GM23338 (cell line): ENCODE results near the gene SOCS2. TPM values are rescaled to one million over a fixed set of nuclear protein-coding genes. Genes with fewer than 3 reads are reported as not detected.

ENCODE experiments used
- ATAC-seq: fragments of 200-7000 bp; cut with Tn5 transposase; 3 replicates; pipeline ENCODE4 v1.9.1; 2020
- DNase-seq: peaks from one replicate; pipeline ENCODE4 v3.0.0-alpha.2; 2015; ENCODE audit warnings: low spot score
- H2AFZ ChIP-seq: fragments of 200-600 bp; sonication (generic); 2 replicates; pipeline ENCODE4 v1.8.0; 2016; ENCODE audit warnings: antibody characterized with exemption, mild to moderate bottlenecking, moderate library complexity
- H3F3A ChIP-seq: fragments of 200-600 bp; sonication (generic); replicated peaks from 2 replicates; pipeline ENCODE4 v1.8.0; 2017; ENCODE audit warnings: antibody characterized with exemption, mixed run types, low read depth
- H3K27ac ChIP-seq: fragments of 200-600 bp; sonication (generic); 2 replicates; pipeline ENCODE4 v1.6.1; 2016; ENCODE audit warnings: low read depth
- H3K27me3 ChIP-seq: fragments of 200-600 bp; sonication (generic); 2 replicates; pipeline ENCODE4 v1.8.0; 2016; ENCODE audit warnings: mild to moderate bottlenecking, mixed run types, moderate library complexity; ENCODE audit not compliant: insufficient read depth
- H3K36me3 ChIP-seq: fragments of 200-600 bp; sonication (generic); 2 replicates; pipeline ENCODE4 v1.8.0; 2016; ENCODE audit warnings: mild to moderate bottlenecking; ENCODE audit not compliant: insufficient read depth
- H3K4me1 ChIP-seq: fragments of 200-600 bp; sonication (generic); 2 replicates; pipeline ENCODE4 v1.8.0; 2016; ENCODE audit warnings: mild to moderate bottlenecking, moderate library complexity; ENCODE audit not compliant: insufficient read depth
- H3K4me2 ChIP-seq: fragments of 200-600 bp; sonication (generic); 2 replicates; pipeline ENCODE4 v1.7.1; 2017; ENCODE audit warnings: mixed run types
- H3K4me3 ChIP-seq: fragments of 200-600 bp; sonication (generic); 2 replicates; pipeline ENCODE4 v1.6.1; 2016; ENCODE audit warnings: mixed run types
- H3K79me2 ChIP-seq: fragments of 200-600 bp; sonication (generic); replicated peaks from 2 replicates; pipeline ENCODE4 v1.8.0; 2017; ENCODE audit warnings: mild to moderate bottlenecking; ENCODE audit not compliant: insufficient read depth
- H3K9me2 ChIP-seq: fragments of 200-600 bp; sonication (generic); 2 replicates; pipeline ENCODE4 v1.8.0; 2017; ENCODE audit not compliant: insufficient read depth
- H4K20me1 ChIP-seq: fragments of 200-600 bp; sonication (generic); replicated peaks from 2 replicates; pipeline ENCODE4 v1.8.0; 2017; ENCODE audit warnings: mild to moderate bottlenecking; ENCODE audit not compliant: insufficient read depth
- H3K27ac Mint-ChIP-seq: 2 replicates; pipeline ENCODE4 v1.8.0; 2020; ENCODE audit warnings: inconsistent platforms, mild to moderate bottlenecking, moderate library complexity, mixed read lengths
- H3K27me3 Mint-ChIP-seq: 3 replicates; pipeline ENCODE4 v1.8.0; 2022; ENCODE audit warnings: low read depth, mild to moderate bottlenecking, moderate library complexity, mixed read lengths, inconsistent platforms; ENCODE audit not compliant: insufficient read depth, poor library complexity
- H3K36me3 Mint-ChIP-seq: 3 replicates; pipeline ENCODE4 v1.8.0; 2021; ENCODE audit warnings: low read depth, mild to moderate bottlenecking, inconsistent platforms, moderate library complexity, mixed read lengths
- H3K4me1 Mint-ChIP-seq: 3 replicates; pipeline ENCODE4 v1.8.0; 2020; ENCODE audit warnings: mild to moderate bottlenecking, inconsistent platforms, mixed read lengths
- H3K4me3 Mint-ChIP-seq: 3 replicates; pipeline ENCODE4 v1.8.0; 2021; ENCODE audit warnings: moderate library complexity, mild to moderate bottlenecking, inconsistent platforms, mixed read lengths
- H3K9me3 Mint-ChIP-seq: 3 replicates; pipeline ENCODE4 v1.8.0; 2020; ENCODE audit warnings: moderate library complexity, mild to moderate bottlenecking, inconsistent platforms, mixed read lengths
- CREB1 ChIP-seq: fragments of 250-450 bp; sonication (Bioruptor Pico); IDR thresholded peaks from 2 replicates; pipeline ENCODE4 v1.5.0; 2020; ENCODE audit warnings: low read depth, mild to moderate bottlenecking, moderate library complexity
- EZH2 ChIP-seq: fragments of 200-600 bp; sonication (generic); IDR thresholded peaks from one replicate; pipeline ENCODE4 v1.8.0; 2017; ENCODE audit warnings: antibody characterized with exemption, mild to moderate bottlenecking, low read depth; ENCODE audit not compliant: unreplicated experiment
- EZH2phosphoT487 ChIP-seq: fragments of 200-600 bp; sonication (generic); IDR thresholded peaks from one replicate; pipeline ENCODE4 v1.8.1; 2018; ENCODE audit warnings: antibody characterized with exemption; ENCODE audit not compliant: unreplicated experiment
- JUNB ChIP-seq: IDR thresholded peaks from one replicate; pipeline ENCODE4 v1.6.1; 2016; ENCODE audit warnings: antibody characterized with exemption; ENCODE audit not compliant: unreplicated experiment
- NANOG ChIP-seq: IDR thresholded peaks from 2 replicates; pipeline ENCODE4 v1.6.1; 2016; ENCODE audit warnings: antibody characterized with exemption, borderline replicate concordance
- POLR2AphosphoS5 ChIP-seq: IDR thresholded peaks from 2 replicates; pipeline ENCODE4 v1.6.1; 2016; ENCODE audit warnings: antibody characterized with exemption, low read depth
- STAT1 ChIP-seq: IDR thresholded peaks from one replicate; pipeline ENCODE4 v1.6.1; 2016; ENCODE audit warnings: antibody characterized with exemption; ENCODE audit not compliant: unreplicated experiment
- ZNF114 ChIP-seq: fragments of 250-450 bp; sonication (Bioruptor Pico); IDR thresholded peaks from 2 replicates; pipeline ENCODE4 v1.5.0; 2020; ENCODE audit warnings: mild to moderate bottlenecking, moderate library complexity
- ZNF331 ChIP-seq: fragments of 250-450 bp; sonication (Bioruptor Pico); IDR thresholded peaks from 2 replicates; pipeline ENCODE4 v1.5.0; 2020; ENCODE audit warnings: low read depth, mild to moderate bottlenecking, moderate library complexity
- polyA plus RNA-seq: library from polyadenylated mRNA; unstranded; fragments of >200 nt; fragmentation: Nextera tagmentation; extraction: Ambion mirVana; gene quantifications from 2 replicates; pipeline ENCODE4 v1.2.1, GENCODE V29; 2016
- total RNA-seq: library from RNA; depleted of rRNA; stranded (reverse); fragments of >200 nt; shearing (Covaris generic); gene quantifications from 2 replicates; pipeline ENCODE4 v1.2.3, GENCODE V29; 2014
- TF ChIP-seq, protein P1 (sequence below): IDR thresholded peaks from one replicate; pipeline ENCODE4 v1.6.1; 2018; ENCODE audit warnings: antibody characterized with exemption; ENCODE audit not compliant: unreplicated experiment
- TF ChIP-seq, protein P2 (sequence below): fragments of 250-450 bp; sonication (Bioruptor Pico); IDR thresholded peaks from 2 replicates; pipeline ENCODE4 v1.5.0; 2020; ENCODE audit warnings: mild to moderate bottlenecking, moderate library complexity
- TF ChIP-seq, protein P3 (sequence below): IDR thresholded peaks from 2 replicates; pipeline ENCODE4 v1.6.1; 2016; ENCODE audit warnings: antibody characterized with exemption
- TF ChIP-seq, protein P4 (sequence below), 2 experiments: fragments of 200-600 bp in 1 of 2; sonication (generic) in 1 of 2; conservative IDR thresholded peaks; 2 replicates each; pipeline versions ENCODE4 v1.5.1 to v1.6.1; 2016 to 2017; ENCODE audit warnings: antibody characterized with exemption in 2 of 2, low read depth in 2 of 2, mild to moderate bottlenecking in 2 of 2, moderate library complexity in 1 of 2

Gene SOCS2
- total and polyA plus RNA-seq, 2 experiments from 2014 or later, result 15.5 to 32.4 TPM

DNA sequence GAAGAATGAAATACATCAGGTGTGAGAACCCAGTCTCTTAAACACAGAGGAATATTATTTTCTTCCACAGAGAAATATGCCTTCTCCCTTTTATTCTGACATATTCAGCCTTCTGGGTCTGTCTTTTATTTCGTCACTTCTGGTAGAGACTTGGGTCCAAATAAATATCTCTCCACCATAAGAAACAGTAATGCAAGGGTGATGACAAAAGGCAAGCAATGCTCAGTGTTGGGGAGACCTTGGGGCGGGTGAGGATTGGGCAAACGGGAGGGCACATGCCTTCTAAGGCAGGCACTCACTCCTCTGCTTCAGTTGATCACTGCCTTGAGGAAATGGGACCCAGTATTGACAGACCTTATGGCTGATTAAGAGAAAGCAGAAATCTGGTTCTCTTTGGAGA is 6.7 kb upstream of the SOCS2 start:
- Mint-ChIP-seq H3K27ac (no peak overlapping the region), H3K27me3 (peaks cover 3% of the 10 kb centered on the region), H3K4me1 (peaks cover 2% of the 10 kb centered on the region; the same call in 1 of the 3 replicates), H3K4me3 (no peak overlapping the region), H3K36me3 (peaks cover 18% of the 10 kb centered on the region; the same call in 2 of the 3 replicates), H3K9me3 (peaks cover 4% of the 10 kb centered on the region)
- TF ChIP-seq ZNF114 (CRISPR knock-in tag) (no peak), CREB1 (no peak), POLR2AphosphoS5 (no peak), JUNB (no peak), EZH2phosphoT487 (no peak), ZNF331 (no peak), EZH2 (no peak), STAT1 (no peak), NANOG (no peak)
- TF ChIP-seq, protein P1, sequence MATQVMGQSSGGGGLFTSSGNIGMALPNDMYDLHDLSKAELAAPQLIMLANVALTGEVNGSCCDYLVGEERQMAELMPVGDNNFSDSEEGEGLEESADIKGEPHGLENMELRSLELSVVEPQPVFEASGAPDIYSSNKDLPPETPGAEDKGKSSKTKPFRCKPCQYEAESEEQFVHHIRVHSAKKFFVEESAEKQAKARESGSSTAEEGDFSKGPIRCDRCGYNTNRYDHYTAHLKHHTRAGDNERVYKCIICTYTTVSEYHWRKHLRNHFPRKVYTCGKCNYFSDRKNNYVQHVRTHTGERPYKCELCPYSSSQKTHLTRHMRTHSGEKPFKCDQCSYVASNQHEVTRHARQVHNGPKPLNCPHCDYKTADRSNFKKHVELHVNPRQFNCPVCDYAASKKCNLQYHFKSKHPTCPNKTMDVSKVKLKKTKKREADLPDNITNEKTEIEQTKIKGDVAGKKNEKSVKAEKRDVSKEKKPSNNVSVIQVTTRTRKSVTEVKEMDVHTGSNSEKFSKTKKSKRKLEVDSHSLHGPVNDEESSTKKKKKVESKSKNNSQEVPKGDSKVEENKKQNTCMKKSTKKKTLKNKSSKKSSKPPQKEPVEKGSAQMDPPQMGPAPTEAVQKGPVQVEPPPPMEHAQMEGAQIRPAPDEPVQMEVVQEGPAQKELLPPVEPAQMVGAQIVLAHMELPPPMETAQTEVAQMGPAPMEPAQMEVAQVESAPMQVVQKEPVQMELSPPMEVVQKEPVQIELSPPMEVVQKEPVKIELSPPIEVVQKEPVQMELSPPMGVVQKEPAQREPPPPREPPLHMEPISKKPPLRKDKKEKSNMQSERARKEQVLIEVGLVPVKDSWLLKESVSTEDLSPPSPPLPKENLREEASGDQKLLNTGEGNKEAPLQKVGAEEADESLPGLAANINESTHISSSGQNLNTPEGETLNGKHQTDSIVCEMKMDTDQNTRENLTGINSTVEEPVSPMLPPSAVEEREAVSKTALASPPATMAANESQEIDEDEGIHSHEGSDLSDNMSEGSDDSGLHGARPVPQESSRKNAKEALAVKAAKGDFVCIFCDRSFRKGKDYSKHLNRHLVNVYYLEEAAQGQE, result no peak
- TF ChIP-seq, protein P2, sequence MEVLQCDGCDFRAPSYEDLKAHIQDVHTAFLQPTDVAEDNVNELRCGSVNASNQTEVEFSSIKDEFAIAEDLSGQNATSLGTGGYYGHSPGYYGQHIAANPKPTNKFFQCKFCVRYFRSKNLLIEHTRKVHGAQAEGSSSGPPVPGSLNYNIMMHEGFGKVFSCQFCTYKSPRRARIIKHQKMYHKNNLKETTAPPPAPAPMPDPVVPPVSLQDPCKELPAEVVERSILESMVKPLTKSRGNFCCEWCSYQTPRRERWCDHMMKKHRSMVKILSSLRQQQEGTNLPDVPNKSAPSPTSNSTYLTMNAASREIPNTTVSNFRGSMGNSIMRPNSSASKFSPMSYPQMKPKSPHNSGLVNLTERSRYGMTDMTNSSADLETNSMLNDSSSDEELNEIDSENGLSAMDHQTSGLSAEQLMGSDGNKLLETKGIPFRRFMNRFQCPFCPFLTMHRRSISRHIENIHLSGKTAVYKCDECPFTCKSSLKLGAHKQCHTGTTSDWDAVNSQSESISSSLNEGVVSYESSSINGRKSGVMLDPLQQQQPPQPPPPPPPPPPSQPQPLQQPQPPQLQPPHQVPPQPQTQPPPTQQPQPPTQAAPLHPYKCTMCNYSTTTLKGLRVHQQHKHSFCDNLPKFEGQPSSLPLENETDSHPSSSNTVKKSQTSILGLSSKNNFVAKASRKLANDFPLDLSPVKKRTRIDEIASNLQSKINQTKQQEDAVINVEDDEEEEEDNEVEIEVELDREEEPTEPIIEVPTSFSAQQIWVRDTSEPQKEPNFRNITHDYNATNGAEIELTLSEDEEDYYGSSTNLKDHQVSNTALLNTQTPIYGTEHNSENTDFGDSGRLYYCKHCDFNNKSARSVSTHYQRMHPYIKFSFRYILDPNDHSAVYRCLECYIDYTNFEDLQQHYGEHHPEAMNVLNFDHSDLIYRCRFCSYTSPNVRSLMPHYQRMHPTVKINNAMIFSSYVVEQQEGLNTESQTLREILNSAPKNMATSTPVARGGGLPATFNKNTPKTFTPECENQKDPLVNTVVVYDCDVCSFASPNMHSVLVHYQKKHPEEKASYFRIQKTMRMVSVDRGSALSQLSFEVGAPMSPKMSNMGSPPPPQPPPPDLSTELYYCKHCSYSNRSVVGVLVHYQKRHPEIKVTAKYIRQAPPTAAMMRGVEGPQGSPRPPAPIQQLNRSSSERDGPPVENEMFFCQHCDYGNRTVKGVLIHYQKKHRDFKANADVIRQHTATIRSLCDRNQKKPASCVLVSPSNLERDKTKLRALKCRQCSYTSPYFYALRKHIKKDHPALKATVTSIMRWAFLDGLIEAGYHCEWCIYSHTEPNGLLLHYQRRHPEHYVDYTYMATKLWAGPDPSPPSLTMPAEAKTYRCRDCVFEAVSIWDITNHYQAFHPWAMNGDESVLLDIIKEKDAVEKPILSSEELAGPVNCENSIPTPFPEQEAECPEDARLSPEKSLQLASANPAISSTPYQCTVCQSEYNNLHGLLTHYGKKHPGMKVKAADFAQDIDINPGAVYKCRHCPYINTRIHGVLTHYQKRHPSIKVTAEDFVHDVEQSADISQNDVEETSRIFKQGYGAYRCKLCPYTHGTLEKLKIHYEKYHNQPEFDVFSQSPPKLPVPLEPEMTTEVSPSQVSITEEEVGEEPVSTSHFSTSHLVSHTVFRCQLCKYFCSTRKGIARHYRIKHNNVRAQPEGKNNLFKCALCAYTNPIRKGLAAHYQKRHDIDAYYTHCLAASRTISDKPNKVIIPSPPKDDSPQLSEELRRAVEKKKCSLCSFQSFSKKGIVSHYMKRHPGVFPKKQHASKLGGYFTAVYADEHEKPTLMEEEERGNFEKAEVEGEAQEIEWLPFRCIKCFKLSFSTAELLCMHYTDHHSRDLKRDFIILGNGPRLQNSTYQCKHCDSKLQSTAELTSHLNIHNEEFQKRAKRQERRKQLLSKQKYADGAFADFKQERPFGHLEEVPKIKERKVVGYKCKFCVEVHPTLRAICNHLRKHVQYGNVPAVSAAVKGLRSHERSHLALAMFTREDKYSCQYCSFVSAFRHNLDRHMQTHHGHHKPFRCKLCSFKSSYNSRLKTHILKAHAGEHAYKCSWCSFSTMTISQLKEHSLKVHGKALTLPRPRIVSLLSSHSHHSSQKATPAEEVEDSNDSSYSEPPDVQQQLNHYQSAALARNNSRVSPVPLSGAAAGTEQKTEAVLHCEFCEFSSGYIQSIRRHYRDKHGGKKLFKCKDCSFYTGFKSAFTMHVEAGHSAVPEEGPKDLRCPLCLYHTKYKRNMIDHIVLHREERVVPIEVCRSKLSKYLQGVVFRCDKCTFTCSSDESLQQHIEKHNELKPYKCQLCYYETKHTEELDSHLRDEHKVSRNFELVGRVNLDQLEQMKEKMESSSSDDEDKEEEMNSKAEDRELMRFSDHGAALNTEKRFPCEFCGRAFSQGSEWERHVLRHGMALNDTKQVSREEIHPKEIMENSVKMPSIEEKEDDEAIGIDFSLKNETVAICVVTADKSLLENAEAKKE (CRISPR knock-in tag), result no peak
- TF ChIP-seq, protein P3, sequence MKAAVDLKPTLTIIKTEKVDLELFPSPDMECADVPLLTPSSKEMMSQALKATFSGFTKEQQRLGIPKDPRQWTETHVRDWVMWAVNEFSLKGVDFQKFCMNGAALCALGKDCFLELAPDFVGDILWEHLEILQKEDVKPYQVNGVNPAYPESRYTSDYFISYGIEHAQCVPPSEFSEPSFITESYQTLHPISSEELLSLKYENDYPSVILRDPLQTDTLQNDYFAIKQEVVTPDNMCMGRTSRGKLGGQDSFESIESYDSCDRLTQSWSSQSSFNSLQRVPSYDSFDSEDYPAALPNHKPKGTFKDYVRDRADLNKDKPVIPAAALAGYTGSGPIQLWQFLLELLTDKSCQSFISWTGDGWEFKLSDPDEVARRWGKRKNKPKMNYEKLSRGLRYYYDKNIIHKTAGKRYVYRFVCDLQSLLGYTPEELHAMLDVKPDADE, result no peak
- TF ChIP-seq, protein P4, sequence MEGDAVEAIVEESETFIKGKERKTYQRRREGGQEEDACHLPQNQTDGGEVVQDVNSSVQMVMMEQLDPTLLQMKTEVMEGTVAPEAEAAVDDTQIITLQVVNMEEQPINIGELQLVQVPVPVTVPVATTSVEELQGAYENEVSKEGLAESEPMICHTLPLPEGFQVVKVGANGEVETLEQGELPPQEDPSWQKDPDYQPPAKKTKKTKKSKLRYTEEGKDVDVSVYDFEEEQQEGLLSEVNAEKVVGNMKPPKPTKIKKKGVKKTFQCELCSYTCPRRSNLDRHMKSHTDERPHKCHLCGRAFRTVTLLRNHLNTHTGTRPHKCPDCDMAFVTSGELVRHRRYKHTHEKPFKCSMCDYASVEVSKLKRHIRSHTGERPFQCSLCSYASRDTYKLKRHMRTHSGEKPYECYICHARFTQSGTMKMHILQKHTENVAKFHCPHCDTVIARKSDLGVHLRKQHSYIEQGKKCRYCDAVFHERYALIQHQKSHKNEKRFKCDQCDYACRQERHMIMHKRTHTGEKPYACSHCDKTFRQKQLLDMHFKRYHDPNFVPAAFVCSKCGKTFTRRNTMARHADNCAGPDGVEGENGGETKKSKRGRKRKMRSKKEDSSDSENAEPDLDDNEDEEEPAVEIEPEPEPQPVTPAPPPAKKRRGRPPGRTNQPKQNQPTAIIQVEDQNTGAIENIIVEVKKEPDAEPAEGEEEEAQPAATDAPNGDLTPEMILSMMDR (conservative IDR thresholded peaks at IDR 0.05; ENCODE audit: low read depth in 2 of 2), result no peak
- DNase-seq (no peak), ATAC-seq (no peak)
- Histone ChIP-seq H3K4me1 (peaks cover 4% of the 10 kb centered on the region; the same call in 1 of the 2 replicates), H3K79me2 (no peaks in the 10 kb centered on the region), H3K9me2 (no peaks in the 10 kb centered on the region), H3K4me2 (no peak overlapping the region), H3K4me3 (no peak overlapping the region), H3K27me3 (no peaks in the 10 kb centered on the region), H3F3A (no peaks in the 10 kb centered on the region), H3K27ac (no peak overlapping the region), H3K36me3 (peaks cover 6% of the 10 kb centered on the region; the same call in 1 of the 2 replicates), H2AFZ (no peak overlapping the region), H4K20me1 (no peaks in the 10 kb centered on the region)
